OCI-LY7 (cell line): ENCODE measurements around the gene SNAPC5. TPM values are rescaled to one million over a fixed set of nuclear protein-coding genes. Genes with fewer than 3 reads are reported as not detected.

Experiments used
- BruUV-seq: library from RNA; stranded (reverse); fragments of 400-500 nt; replicated peaks from 2 replicates; lab custom pipeline; 2021; lab: Mats Ljungman, UMichigan
- CTCF ChIA-PET: fragments of 300-600 bp; sonication (Branson Sonifier 250); formaldehyde crosslinking; loops from one replicate; lab custom pipeline; 2022; ENCODE audit warnings: antibody characterized with exemption; ENCODE audit not compliant: unreplicated experiment; lab: Charles Lee
- POLR2A ChIA-PET: fragments of 300-600 bp; sonication (Branson Sonifier 250); formaldehyde crosslinking; loops from one replicate; lab custom pipeline; 2022; ENCODE audit warnings: antibody characterized with exemption; lab: Charles Lee
- DNase-seq: peaks from one replicate; pipeline ENCODE4 v3.0.0-alpha.2; 2015; ENCODE audit warnings: low spot score
- H2AFZ ChIP-seq: fragments of 200-600 bp; sonication (generic), shearing (Covaris generic); 2 replicates; pipeline ENCODE4 v1.6.1; 2014; ENCODE audit warnings: mild to moderate bottlenecking, antibody characterized with exemption, low read length, moderate library complexity
- H3K27ac ChIP-seq: fragments of 200-600 bp; sonication (generic); 2 replicates; pipeline ENCODE4 v1.5.1; 2014; ENCODE audit warnings: mixed run types, low read depth, mild to moderate bottlenecking, moderate library complexity, low read length, inconsistent platforms; ENCODE audit not compliant: poor library complexity, severe bottlenecking
- H3K36me3 ChIP-seq: fragments of 200-600 bp; sonication (generic); 2 replicates; pipeline ENCODE4 v1.6.1; 2014; ENCODE audit warnings: mild to moderate bottlenecking, antibody characterized with exemption, low read length, moderate library complexity, mixed read lengths; ENCODE audit not compliant: insufficient read depth
- H3K4me1 ChIP-seq: fragments of 200-600 bp; sonication (generic); 2 replicates; pipeline ENCODE4 v1.5.1; 2014; ENCODE audit warnings: mild to moderate bottlenecking, low read length; ENCODE audit not compliant: insufficient read depth, poor library complexity, severe bottlenecking
- H3K4me2 ChIP-seq: fragments of 200-600 bp; sonication (generic); 2 replicates; pipeline ENCODE4 v1.6.1; 2014; ENCODE audit warnings: mild to moderate bottlenecking, low read length
- H3K4me3 ChIP-seq: fragments of 200-600 bp; sonication (generic); 2 replicates; pipeline ENCODE4 v1.5.1; 2014; ENCODE audit warnings: mild to moderate bottlenecking, low read depth, low read length; ENCODE audit not compliant: poor library complexity, severe bottlenecking
- H3K79me2 ChIP-seq: fragments of 200-600 bp; sonication (generic); 2 replicates; pipeline ENCODE4 v1.6.1; 2016; ENCODE audit warnings: low read depth, mild to moderate bottlenecking, low read length, moderate library complexity, mixed read lengths; ENCODE audit not compliant: insufficient read depth
- H3K9me2 ChIP-seq: fragments of 200-600 bp; sonication (generic); 2 replicates; pipeline ENCODE4 v1.6.1; 2016; ENCODE audit warnings: mild to moderate bottlenecking, low read length, mixed read lengths; ENCODE audit not compliant: insufficient read depth
- H3K9me3 ChIP-seq: fragments of 200-600 bp; sonication (generic); 2 replicates; pipeline ENCODE4 v1.6.1; 2014; ENCODE audit warnings: mild to moderate bottlenecking, mixed run types, low read length, mixed read lengths
- H4K20me1 ChIP-seq: fragments of 200-600 bp; sonication (generic); 2 replicates; pipeline ENCODE4 v1.6.1; 2014; ENCODE audit warnings: mild to moderate bottlenecking, antibody characterized with exemption, low read length, moderate library complexity, mixed read lengths; ENCODE audit not compliant: insufficient read depth
- CTCF ChIP-seq: fragments of 200-600 bp; sonication (generic); conservative IDR thresholded peaks from 2 replicates; pipeline ENCODE4 v1.5.1; 2014; ENCODE audit warnings: mild to moderate bottlenecking, antibody characterized with exemption, low read length, moderate library complexity, mixed read lengths
- EZH2phosphoT487 ChIP-seq: fragments of 200-600 bp; sonication (generic); IDR thresholded peaks from 2 replicates; pipeline ENCODE4 v1.6.1; 2018; ENCODE audit warnings: low read depth, borderline replicate concordance, mild to moderate bottlenecking, mixed run types, antibody characterized with exemption, low read length, moderate library complexity, mixed read lengths
- intact Hi-C: fragments of 100-400 bp; cut with micrococcal nuclease; formaldehyde crosslinking; loops from one replicate; pipeline ENCODE4 v1.10.0; 2022; ENCODE audit not compliant: unreplicated experiment
- total RNA-seq, 2 experiments: library from RNA; depleted of rRNA in 1 of 2; stranded (reverse); fragments of >200 nt in 1 of 2; shearing (Covaris generic) in 1 of 2; gene quantifications; 2 replicates each; pipeline ENCODE4 v1.2.3, GENCODE V29; 2014 to 2022

The SNAPC5 gene
- total RNA-seq, 2 experiments from 2014 or later = 26.5 to 30.7 TPM

GRCh38 chr15:66505430-66505811 lies 7.9 kb upstream of the SNAPC5 start:
- POLR2A ChIA-PET = interaction anchor here (0.8 to 1.2 kb wide), 4 partner anchors 10 to 211 kb away, joined by 3 to 5 read pairs (median 4); no protein-coding TSS in a partner anchor
- H2AFZ ChIP-seq = peak overlapping the region; percentile 86
- BruUV-seq = TSS peak; percentile 87
- CTCF ChIA-PET = interaction anchor here (1.0 kb wide), 1 partner anchor 9 kb away, joined by 4 read pairs; no protein-coding TSS in a partner anchor
- peak overlapping the region; percentile 100 for H3K4me3 ChIP-seq
- no peaks in the 10 kb centered on the region for H3K9me3 ChIP-seq
- no peaks in the 10 kb centered on the region for H3K9me2 ChIP-seq
- peak overlapping the region; percentile 85 for H3K27ac ChIP-seq
- peaks cover 47% of the 10 kb centered on the region for H3K4me1 ChIP-seq
- TF ChIP-seq EZH2phosphoT487 (no peak), CTCF (no peak)
- peaks cover 35% of the 10 kb centered on the region for H4K20me1 ChIP-seq
- peak overlapping the region; percentile 78 for H3K4me2 ChIP-seq
- peaks cover 59% of the 10 kb centered on the region for H3K36me3 ChIP-seq
- intact Hi-C loops = loop anchor here (10.0 kb wide), 3 partner anchors 199 to 1019 kb away; partner anchors contain the start of genes C15orf61 and SMAD6
- H3K79me2 ChIP-seq = peaks cover 89% of the 10 kb centered on the region
- DNase-seq = no peak

- Histone ChIP-seq H3K4me3 (peak within 1 kb of the TSS; percentile 100), H3K9me2 (no peaks in the 10 kb centered on the region), H3K27ac (peak within 1 kb of the TSS; percentile 85), H2AFZ (peak within 1 kb of the TSS; percentile 86), H3K79me2 (peaks cover 94% of the 10 kb centered on the region), H3K36me3 (peaks cover 63% of the 10 kb centered on the region), H4K20me1 (peaks cover 35% of the 10 kb centered on the region), H3K9me3 (no peaks in the 10 kb centered on the region), H3K4me1 (peaks cover 53% of the 10 kb centered on the region), H3K4me2 (peak within 1 kb of the TSS; percentile 78)
- peak; percentile 91 for DNase-seq
- intact Hi-C loops = loop anchor here (10.0 kb wide), 3 partner anchors 200 to 1020 kb away; partner anchors contain the start of genes C15orf61 and SMAD6
- BruUV-seq = no TSS peak
- ChIA-PET POLR2A (interaction anchor here (0.7 to 1.2 kb wide), 7 partner anchors 11 to 211 kb away, joined by 3 to 6 read pairs (median 4); no protein-coding TSS in a partner anchor), CTCF (interaction anchor here (1.0 kb wide), 1 partner anchor 8 kb away, joined by 4 read pairs; no protein-coding TSS in a partner anchor)
- no peak for TF ChIP-seq CTCF
- TF ChIP-seq EZH2phosphoT487 = no peak
Measured at GRCh38 chr15:66504563-66505429, 7.2 kb upstream of the SNAPC5 start, which contains the start of the genes RPL4 and ZWILCH. Gene RPL4, minus strand, starts transcription at chr15:66504855. Its CDS starts 65 bp downstream, at chr15:66504790. Gene ZWILCH, plus strand, starts transcription at chr15:66505326. Its CDS starts 13 bp downstream, at chr15:66505339.
